ENCODE data around the gene FBXL5.

FBXL5 gene

GRCh38 chr4:15684498-15684897 is 29.3 kb upstream of the FBXL5 start:
- Histone ChIP-seq H3K9me3 (ENCODE audit: severe bottlenecking) (no peaks in the 10 kb centered on the region), H3K27me3 (ENCODE audit: insufficient read depth, poor library complexity, severe bottlenecking) (no peaks in the 10 kb centered on the region), H3K36me3 (ENCODE audit: low read depth) (peaks cover 61% of the 10 kb centered on the region), H3K4me3 (ENCODE audit: severe bottlenecking) (no peak overlapping the region), H3K4me1 (ENCODE audit: insufficient read depth, poor library complexity, severe bottlenecking) (peaks cover 18% of the 10 kb centered on the region), H3K27ac (ENCODE audit: poor library complexity, severe bottlenecking) (peak overlapping the region; percentile 7)
- ATAC-seq (ENCODE audit: low read depth) = no peak
- TF ChIP-seq CTCF (IDR thresholded peaks at IDR 0.05; ENCODE audit: poor library complexity, severe bottlenecking) = no peak
- DNase-seq (ENCODE audit: low spot score) = no peak

GRCh38 chr4:15683143-15683495 is 28.0 kb upstream of the FBXL5 start:
- Histone ChIP-seq H3K27ac (ENCODE audit: poor library complexity, severe bottlenecking) (peak overlapping the region; percentile 82), H3K27me3 (ENCODE audit: insufficient read depth, poor library complexity, severe bottlenecking) (no peaks in the 10 kb centered on the region), H3K4me1 (ENCODE audit: insufficient read depth, poor library complexity, severe bottlenecking) (peaks cover 20% of the 10 kb centered on the region), H3K9me3 (ENCODE audit: severe bottlenecking) (no peaks in the 10 kb centered on the region), H3K4me3 (ENCODE audit: severe bottlenecking) (peak overlapping the region; percentile 57), H3K36me3 (ENCODE audit: low read depth) (peaks cover 56% of the 10 kb centered on the region)
- no peak for TF ChIP-seq CTCF (IDR thresholded peaks at IDR 0.05; ENCODE audit: poor library complexity, severe bottlenecking)
- DNase-seq (ENCODE audit: low spot score) = no peak
- ATAC-seq (ENCODE audit: low read depth) = no peak

- no peaks in the 10 kb centered on the region for H3K9me3 ChIP-seq (ENCODE audit: severe bottlenecking)
- H3K27me3 ChIP-seq (ENCODE audit: insufficient read depth, poor library complexity, severe bottlenecking) = no peaks in the 10 kb centered on the region
- no peak for TF ChIP-seq CTCF (IDR thresholded peaks at IDR 0.05; ENCODE audit: poor library complexity, severe bottlenecking)
- DNase-seq (ENCODE audit: low spot score) (no peak), ATAC-seq (ENCODE audit: low read depth) (no peak)
- peaks cover 52% of the 10 kb centered on the region for H3K36me3 ChIP-seq (ENCODE audit: low read depth)
- H3K4me3 ChIP-seq (ENCODE audit: severe bottlenecking) = peak overlapping the region; percentile 57
- H3K4me1 ChIP-seq (ENCODE audit: insufficient read depth, poor library complexity, severe bottlenecking) = peaks cover 24% of the 10 kb centered on the region
- peak overlapping the region; percentile 82 for H3K27ac ChIP-seq (ENCODE audit: poor library complexity, severe bottlenecking)
Observed at GRCh38 chr4:15682242-15683142, 27.3 kb upstream of the FBXL5 start.

- H3K27me3 ChIP-seq (ENCODE audit: insufficient read depth, poor library complexity, severe bottlenecking) = no peaks in the 10 kb centered on the region
- H3K4me1 ChIP-seq (ENCODE audit: insufficient read depth, poor library complexity, severe bottlenecking) = peaks cover 33% of the 10 kb centered on the region
- DNase-seq (ENCODE audit: low spot score) (peak; percentile 99), ATAC-seq (ENCODE audit: low read depth) (peak; percentile 88)
- H3K4me3 ChIP-seq (ENCODE audit: severe bottlenecking) = peak within 1 kb of the TSS; percentile 57
- H3K36me3 ChIP-seq (ENCODE audit: low read depth) = peaks cover 48% of the 10 kb centered on the region
- peak; percentile 7 for TF ChIP-seq CTCF (IDR thresholded peaks at IDR 0.05; ENCODE audit: poor library complexity, severe bottlenecking)
- H3K9me3 ChIP-seq (ENCODE audit: severe bottlenecking) = no peaks in the 10 kb centered on the region
- H3K27ac ChIP-seq (ENCODE audit: poor library complexity, severe bottlenecking) = peak within 1 kb of the TSS; percentile 82
Observed at GRCh38 chr4:15681372-15682241, 26.4 kb upstream of the FBXL5 start, which contains the start of gene FAM200B. FAM200B (plus strand) TSS chr4:15681827; CDS start chr4:15686978, 5,151 bp downstream.

Data from RWPE2 (cell line).